HG03354 (cell line): Measurements from ENCODE around the gene IL31RA.

Source experiments
- ATAC-seq: cut with Tn5 transposase; IDR thresholded peaks from one replicate; pipeline ENCODE4 v1.9.1; 2021; ENCODE audit warnings: mild to moderate bottlenecking; ENCODE audit not compliant: unreplicated experiment, poor library complexity, severe bottlenecking

The IL31RA gene

GRCh38 chr5:55857247-55857640, 6.1 kb downstream of the IL31RA start:
- no peak for ATAC-seq

- no peak for ATAC-seq
Observed at GRCh38 chr5:55858104-55858503, 6.9 kb downstream of the IL31RA start.

- no peak for ATAC-seq
Observed at GRCh38 chr5:55860288-55860687, 9.1 kb downstream of the IL31RA start.

DNA sequence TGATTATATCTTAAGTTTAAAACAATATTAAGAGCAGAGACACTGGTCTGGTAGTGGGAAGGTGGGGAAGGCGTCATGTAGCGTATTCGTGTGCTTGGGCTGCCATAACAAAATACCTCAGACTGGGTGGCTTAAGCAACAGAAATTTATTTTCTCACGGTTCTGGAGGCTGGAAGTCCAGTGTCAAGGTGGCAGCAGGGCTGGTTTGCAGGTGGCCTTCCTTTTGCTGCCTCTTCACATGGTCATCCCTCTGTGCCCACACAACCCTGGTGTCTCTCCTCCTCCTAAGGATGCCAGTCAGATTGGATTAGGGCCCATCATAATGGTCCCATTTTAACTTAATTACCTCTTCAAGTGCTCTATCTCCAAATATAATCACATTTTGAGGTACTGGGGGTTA, 9.6 kb downstream of the IL31RA start:
- no peak for ATAC-seq

- no peak for ATAC-seq
Observed at GRCh38 chr5:55864606-55865541, 13.7 kb downstream of the IL31RA start.

DNA sequence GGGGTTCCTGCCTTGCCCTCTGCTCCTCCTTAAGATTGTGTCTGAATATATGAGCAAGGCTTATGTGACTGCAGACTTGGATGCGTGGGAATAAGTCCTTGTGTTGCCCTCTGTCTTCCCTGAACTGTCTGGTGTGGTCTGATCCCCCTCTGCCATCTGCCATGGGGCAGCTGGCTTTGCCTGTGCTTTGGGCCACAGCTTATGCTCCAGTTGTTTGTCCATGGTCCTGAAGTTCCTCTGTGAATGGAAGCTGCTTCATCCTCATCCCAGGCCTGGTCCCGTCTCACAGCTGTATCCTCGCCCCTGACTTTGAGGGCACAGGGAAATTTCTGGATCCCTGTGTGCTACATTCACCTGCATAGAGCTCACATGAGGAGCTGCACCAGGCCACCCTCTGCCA, 14.7 kb downstream of the IL31RA start:
- ATAC-seq, result no peak

- no peak for ATAC-seq
Observed at GRCh38 chr5:55866485-55866884, 15.3 kb downstream of the IL31RA start.

GRCh38 chr5:55866934-55867333, 15.8 kb downstream of the IL31RA start:
- ATAC-seq, result no peak

DNA sequence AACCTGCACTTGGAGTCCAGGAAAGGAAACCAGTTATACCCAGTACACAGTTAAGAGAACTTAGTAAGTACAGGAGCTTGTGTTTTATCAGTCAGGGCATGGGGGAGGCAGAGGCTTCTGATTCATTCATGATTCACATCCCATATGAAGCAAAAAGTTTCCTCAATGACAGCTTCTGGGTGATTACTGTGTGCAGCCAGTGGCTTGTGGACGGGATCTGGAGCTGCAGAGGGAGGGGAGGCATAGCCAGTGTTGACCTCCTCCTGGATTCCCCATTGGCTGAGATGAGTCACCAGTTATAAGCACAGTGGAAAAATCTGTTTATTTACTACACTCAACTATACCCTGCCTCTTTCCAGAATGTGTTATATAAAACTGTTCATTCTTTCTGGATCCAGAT, 17.7 kb downstream of the IL31RA start:
- ATAC-seq, result no peak

- no peak for ATAC-seq
Observed at GRCh38 chr5:55869847-55870246, 18.7 kb downstream of the IL31RA start.

GRCh38 chr5:55873234-55873633, 22.1 kb downstream of the IL31RA start:
- no peak for ATAC-seq

DNA sequence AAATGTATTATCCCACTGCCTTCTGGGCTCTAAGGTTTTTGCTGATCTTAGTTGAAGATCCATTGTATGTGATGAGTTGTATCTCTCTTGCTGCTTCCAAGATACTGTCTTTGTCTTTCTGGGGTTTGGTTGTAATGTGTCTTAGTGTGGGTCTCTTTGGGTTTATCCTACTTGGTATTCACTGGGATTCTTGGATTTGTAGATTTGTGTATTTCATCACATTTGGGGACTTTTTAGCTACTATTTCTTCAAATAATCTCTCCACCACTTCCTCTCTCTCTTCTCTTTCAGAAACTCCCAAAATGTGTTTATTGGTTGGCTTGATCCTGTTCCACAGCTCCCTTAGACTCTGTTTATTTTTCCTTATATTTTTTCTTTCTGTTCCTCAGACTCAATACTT, 26.5 kb downstream of the IL31RA start:
- no peak for ATAC-seq

DNA sequence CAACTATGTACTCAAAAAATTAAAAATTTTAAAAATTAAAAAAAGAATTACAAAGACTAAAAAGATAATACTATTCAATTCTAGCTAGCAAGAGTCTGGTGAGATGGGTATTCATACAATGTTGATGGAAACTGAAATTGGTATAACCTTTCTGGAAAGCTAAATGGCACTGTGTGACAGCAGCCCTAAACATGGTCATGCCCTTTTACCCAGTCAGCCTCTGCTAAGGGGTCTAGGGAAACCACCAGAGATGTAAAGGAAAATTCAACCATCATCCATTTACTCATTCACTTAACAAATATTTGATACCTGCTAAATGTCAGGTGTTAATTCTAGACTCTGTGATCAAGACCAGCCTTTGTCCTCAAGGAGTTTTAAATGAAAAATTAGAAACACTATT, 29.3 kb downstream of the IL31RA start:
- no peak for ATAC-seq

DNA sequence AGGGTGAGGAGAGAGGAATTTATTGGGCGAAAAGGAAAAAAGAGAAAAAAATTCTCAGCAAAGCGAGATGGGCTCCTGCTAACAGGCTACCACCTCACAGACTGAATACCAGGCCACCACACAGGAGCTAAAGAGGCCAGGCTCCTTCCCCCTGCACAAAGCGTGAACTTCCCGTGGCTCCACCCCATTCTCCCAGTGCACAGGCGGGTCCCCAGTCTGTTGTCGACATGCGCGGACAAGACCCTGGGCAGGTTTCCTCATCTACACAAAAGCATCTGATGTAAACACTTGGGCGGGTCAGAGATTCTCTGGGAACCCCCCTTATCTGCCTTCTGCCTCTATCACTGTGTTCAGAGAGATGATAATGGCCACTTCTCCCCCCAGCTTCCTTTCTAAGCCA, 34.2 kb downstream of the IL31RA start:
- no peak for ATAC-seq

DNA sequence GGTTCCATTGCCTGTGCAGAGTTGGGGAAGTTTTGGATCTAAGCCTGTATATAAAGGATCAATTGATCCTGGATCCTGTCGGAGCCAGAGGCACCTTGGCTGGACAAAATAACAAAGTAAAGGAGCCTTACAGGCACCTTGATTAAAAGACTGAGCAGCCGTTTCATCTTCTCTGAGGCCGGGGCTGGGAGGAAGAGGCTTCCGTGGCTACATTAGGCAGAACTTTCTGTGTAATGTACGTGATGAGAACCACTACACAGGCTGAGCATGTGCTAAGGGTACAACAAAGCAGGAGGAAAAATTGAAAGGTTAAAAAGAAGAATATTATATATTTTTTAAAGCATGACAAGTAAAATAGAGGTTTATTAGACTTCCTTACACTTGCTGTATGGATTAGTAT, 37.0 kb downstream of the IL31RA start:
- ATAC-seq, result no peak

GRCh38 chr5:55892479-55892878, 41.3 kb downstream of the IL31RA start:
- ATAC-seq, result no peak

DNA sequence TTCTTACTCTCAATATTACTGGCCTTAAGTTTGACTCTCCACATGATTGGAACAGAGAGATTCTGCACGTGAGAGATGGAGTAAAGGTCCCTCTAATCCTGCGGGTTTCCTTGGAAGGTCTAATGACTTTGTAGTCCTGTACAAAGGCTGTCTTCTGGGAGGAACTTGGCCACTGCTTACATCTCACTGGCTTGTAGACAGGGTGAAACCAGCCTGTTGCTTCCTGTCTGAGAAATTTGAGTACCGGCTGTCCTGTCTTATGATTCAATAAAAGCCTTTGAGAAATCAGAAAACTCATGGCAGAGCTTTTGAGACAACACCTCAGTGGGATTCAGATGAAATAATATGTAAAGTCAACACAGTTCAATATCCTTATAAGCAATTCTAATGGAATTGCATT, 43.0 kb downstream of the IL31RA start:
- no peak for ATAC-seq

DNA sequence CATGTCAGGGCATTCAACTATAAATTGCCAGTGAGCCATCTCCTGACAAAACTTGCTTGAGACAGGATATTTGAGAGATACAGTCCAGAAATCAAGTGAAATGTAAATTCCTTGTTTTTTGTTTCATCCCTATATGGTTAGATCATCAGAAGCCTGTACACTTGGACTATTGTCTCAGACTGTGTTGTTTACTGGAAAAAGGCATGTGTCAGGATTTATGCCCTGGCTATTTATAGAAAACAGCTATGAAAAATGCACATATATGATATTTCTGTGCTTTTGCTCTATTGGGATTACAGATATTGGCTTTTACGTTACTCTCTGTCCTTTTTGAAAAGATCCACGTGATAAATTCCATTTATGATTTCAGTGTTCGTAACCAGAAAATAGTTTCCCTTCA, 44.2 kb downstream of the IL31RA start:
- no peak for ATAC-seq

DNA sequence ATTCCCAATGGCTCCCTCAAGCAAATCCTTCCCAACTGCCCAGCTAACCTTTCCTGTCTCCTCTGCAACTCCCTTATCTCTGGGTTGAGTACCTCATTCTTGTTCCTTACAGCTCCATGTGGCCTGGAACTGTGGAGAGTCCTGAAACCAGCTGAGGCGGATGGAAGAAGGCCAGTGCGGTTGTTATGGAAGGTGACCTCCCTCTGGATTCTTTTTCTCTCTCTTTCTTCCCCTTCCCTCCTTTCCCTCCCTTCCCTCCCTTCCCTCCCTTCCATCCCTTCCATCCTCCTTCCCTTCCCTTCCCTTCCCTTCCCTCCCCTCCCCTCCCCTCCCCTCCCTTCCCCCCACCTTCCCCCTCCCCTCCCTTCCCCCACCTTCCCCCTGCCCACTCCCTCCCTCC, 45.1 kb downstream of the IL31RA start:
- ATAC-seq, result no peak

GRCh38 chr5:55896663-55897062, 45.5 kb downstream of the IL31RA start:
- no peak for ATAC-seq

DNA sequence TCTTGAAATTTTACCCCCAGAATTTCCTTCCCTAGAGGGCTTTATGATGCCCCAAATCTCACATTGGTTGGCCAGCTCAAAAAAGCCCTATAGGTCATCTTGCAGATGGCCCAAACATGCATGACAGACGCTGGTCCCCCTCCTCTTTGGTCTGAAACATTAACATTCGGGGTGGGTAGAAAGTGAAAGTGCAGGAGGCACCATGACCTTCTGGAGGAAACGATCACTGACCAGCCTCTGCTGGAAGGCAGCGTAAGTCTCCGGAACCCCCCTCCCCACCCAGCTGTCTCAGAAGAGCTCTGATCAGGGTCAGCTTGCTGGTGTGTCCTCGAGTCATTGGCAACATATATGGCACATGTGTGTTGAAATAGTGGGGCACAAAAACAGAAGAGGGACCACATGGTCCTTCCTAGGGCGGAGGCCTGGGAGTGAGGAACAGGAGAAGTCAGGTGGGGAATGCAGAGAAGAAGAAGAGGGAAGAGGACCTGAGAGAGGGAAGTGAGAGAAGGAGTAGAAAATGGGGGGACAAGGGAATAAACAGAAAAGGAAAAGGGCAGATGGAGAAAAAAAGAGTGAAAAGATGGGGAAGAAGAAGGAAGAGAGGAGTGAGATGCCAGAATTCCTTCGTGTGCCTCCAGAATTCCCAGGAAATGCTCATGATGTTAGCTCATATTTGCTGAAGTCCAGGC, 46.2 kb downstream of the IL31RA start:
- no peak for ATAC-seq
